Epithelial cell of esophagus (primary cell): Measurements from ENCODE around the gene VDAC2.

Source experiments
- DNase-seq: peaks from one replicate; pipeline ENCODE4 v3.0.0; 2010; ENCODE audit warnings: low read depth
- H3K4me3 ChIP-seq: 2 replicates; pipeline ENCODE4 v1.5.1; 2011; ENCODE audit warnings: mild to moderate bottlenecking, low read length, control low read depth
- TF ChIP-seq, protein P1 (sequence below): IDR thresholded peaks from 2 replicates; pipeline ENCODE4 v1.5.1; 2011; ENCODE audit warnings: low read depth, mild to moderate bottlenecking, low read length, control low read depth, inconsistent platforms; ENCODE audit not compliant: insufficient read depth; ENCODE audit errors: missing control alignments

The VDAC2 gene

DNA sequence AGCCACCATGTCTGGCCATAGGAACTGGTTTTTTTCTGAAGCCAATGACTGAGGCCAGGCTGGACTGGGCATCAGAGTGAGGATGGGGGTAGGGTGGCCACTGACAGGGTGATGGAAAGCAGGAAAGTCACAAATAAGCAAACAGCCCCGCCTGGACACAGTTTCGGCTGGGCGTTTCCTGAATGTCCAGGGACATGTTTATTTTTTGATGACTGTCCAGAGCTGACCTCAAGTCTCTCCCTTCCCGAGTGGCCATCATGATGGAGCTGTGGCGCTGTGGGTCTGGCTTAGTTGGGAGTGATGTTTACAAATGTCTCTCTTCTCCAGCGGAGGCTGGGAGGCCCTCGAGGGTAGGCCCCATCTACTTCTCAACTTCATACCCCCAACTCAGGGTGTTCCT lies 62.3 kb downstream of the VDAC2 start:
- no peak for DNase-seq
- TF ChIP-seq, protein P1, sequence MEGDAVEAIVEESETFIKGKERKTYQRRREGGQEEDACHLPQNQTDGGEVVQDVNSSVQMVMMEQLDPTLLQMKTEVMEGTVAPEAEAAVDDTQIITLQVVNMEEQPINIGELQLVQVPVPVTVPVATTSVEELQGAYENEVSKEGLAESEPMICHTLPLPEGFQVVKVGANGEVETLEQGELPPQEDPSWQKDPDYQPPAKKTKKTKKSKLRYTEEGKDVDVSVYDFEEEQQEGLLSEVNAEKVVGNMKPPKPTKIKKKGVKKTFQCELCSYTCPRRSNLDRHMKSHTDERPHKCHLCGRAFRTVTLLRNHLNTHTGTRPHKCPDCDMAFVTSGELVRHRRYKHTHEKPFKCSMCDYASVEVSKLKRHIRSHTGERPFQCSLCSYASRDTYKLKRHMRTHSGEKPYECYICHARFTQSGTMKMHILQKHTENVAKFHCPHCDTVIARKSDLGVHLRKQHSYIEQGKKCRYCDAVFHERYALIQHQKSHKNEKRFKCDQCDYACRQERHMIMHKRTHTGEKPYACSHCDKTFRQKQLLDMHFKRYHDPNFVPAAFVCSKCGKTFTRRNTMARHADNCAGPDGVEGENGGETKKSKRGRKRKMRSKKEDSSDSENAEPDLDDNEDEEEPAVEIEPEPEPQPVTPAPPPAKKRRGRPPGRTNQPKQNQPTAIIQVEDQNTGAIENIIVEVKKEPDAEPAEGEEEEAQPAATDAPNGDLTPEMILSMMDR: no peak
- no peak overlapping the region for H3K4me3 ChIP-seq

DNA sequence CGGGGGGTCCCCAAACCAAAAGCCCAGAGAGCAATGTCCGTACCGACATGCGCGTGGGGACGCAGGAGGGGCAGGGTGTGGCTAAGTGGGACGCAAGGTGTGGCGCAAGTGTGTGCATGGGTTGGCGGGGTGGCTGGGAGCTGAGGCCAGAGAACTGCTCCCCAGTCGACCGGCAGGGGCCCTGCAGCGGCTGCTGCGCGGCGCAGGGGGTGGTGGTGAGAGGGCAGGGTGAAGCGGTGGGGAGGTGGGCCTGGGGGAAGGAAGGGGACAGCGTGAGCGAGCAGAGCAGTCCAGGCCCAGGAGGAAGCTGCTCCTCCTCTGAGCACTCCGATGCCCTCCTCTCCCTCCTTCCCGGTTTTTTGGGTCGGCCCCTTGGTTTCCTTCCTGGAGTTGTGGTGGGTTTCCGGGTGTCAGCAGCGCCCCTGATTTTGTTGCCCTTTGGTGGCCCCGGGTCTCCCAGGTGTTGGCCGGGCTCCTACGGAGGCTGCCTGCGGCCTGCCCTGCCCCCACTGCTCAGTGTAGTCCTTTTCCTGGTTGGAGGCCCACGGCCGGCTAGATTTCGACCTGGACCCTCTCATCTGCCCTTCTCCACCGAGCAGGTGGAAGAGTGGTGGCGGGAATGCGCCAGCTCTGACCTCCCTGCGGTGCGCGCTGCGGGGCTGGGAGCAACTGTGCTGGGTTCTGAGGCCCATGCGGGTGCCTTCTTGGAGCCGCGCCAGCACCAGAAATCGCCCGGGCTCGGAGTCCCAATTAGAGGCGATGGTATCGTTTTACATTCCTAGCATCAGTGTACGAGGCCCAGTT lies 65.7 kb downstream of the VDAC2 start:
- DNase-seq: no peak
- no peak overlapping the region for H3K4me3 ChIP-seq
- TF ChIP-seq, protein P1: no peak

DNA sequence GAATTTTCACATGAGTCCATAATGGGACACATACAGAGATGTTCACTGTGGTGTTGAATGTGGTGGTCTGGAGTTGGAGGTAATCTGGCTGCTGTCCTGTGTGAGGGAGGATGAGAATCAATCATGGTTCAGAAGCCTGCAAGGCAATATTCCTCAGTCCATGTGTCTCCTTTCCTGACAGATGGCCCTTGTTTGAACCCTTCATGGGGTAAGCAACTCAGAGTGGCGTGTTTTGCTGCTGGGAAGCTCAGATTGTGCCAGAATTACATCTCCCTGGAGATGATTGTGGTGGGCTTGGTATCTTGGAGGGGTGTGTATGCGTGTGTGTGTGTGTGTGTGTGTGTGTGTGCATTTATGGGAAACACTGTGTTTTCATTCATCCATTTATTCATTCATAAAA lies 69.6 kb downstream of the VDAC2 start:
- TF ChIP-seq, protein P1: no peak
- H3K4me3 ChIP-seq: no peak overlapping the region

More for the DNA sequence above, 69.6 kb downstream of the VDAC2 start:
- DNase-seq: no peak
